KG1 (cell line): ENCODE results near the gene CRELD2.
"Not testable (repeated sequence)": the region's sequence is repeated elsewhere in the genome, so short reads cannot be mapped to it uniquely, and the experiment has no call there.

Experiments used
- DNase-seq: peaks from one replicate; lab custom pipeline; 2025; lab: John Stamatoyannopoulos, UW

CRELD2 gene

GRCh38 chr22:49930596-49931412 lies 12.4 kb downstream of the CRELD2 start:
- peak; percentile 55 for DNase-seq

- DNase-seq: no peak
Measured at GRCh38 chr22:49933236-49934159, 15.1 kb downstream of the CRELD2 start.

- DNase-seq: no peak
Measured at GRCh38 chr22:49934160-49934890, 15.9 kb downstream of the CRELD2 start.

GRCh38 chr22:49934891-49935557 lies 16.6 kb downstream of the CRELD2 start:
- DNase-seq: no peak

GRCh38 chr22:49935561-49935960 lies 17.1 kb downstream of the CRELD2 start:
- DNase-seq: no peak

GRCh38 chr22:49936018-49936972 lies 17.9 kb downstream of the CRELD2 start:
- peak; percentile 61 for DNase-seq

- DNase-seq: no peak
Measured at GRCh38 chr22:49936973-49937757, 18.7 kb downstream of the CRELD2 start.

- no peak for DNase-seq
Measured at GRCh38 chr22:49937758-49938564, 19.5 kb downstream of the CRELD2 start.

GRCh38 chr22:49938565-49939136 lies 20.2 kb downstream of the CRELD2 start:
- DNase-seq: no peak

- DNase-seq: no peak
Measured at GRCh38 chr22:49941507-49942316, 23.3 kb downstream of the CRELD2 start.

- no peak for DNase-seq
Measured at GRCh38 chr22:49942565-49943404, 24.4 kb downstream of the CRELD2 start.

- DNase-seq: no peak
Measured at GRCh38 chr22:49943405-49943765, 25.0 kb downstream of the CRELD2 start.

GRCh38 chr22:49943771-49944398 lies 25.5 kb downstream of the CRELD2 start:
- DNase-seq: no peak

GRCh38 chr22:49944399-49944891 lies 26.0 kb downstream of the CRELD2 start:
- no peak for DNase-seq

- DNase-seq: not testable (repeated sequence)
Measured at GRCh38 chr22:49945042-49945794, 26.8 kb downstream of the CRELD2 start.
